Activated CD4-positive, alpha-beta memory T cell treated with anti-CD3 and anti-CD28 coated beads for 36 hours (primary cell): ENCODE data around the gene AATF. TPM values are rescaled to one million over a fixed set of nuclear protein-coding genes. Genes with fewer than 3 reads are reported as not detected.

Source experiments
- CTCF ChIA-PET: fragments of 350-600 bp; sonication (Branson Sonifier 250); formaldehyde crosslinking; loops from one replicate; lab custom pipeline; 2021; ENCODE audit warnings: antibody characterized with exemption, inconsistent platforms; lab: Charles Lee
- POLR2A ChIA-PET: fragments of 350-600 bp; sonication (Branson Sonifier 250); formaldehyde crosslinking; loops from one replicate; lab custom pipeline; 2021; ENCODE audit warnings: antibody characterized with exemption; lab: Charles Lee
- DNase-seq: peaks from one replicate; pipeline ENCODE4 v3.0.0-alpha.2; 2020
- H3K27ac Mint-ChIP-seq: one replicate; pipeline ENCODE4 v1.8.0; 2021; ENCODE audit warnings: mixed read lengths
- H3K27me3 Mint-ChIP-seq: one replicate; pipeline ENCODE4 v1.8.0; 2021; ENCODE audit warnings: mixed read lengths
- H3K36me3 Mint-ChIP-seq: one replicate; pipeline ENCODE4 v1.8.0; 2021; ENCODE audit warnings: mixed read lengths
- H3K4me1 Mint-ChIP-seq: one replicate; pipeline ENCODE4 v1.8.0; 2021; ENCODE audit warnings: low read depth, mixed read lengths
- H3K4me3 Mint-ChIP-seq: one replicate; pipeline ENCODE4 v1.8.0; 2021; ENCODE audit warnings: mild to moderate bottlenecking, mixed read lengths
- H3K9me3 Mint-ChIP-seq: one replicate; pipeline ENCODE4 v1.8.0; 2021; ENCODE audit warnings: mixed read lengths
- intact Hi-C: fragments of 100-400 bp; cut with micrococcal nuclease; formaldehyde crosslinking; loops from one replicate; pipeline ENCODE4 v1.15.1; 2023
- total RNA-seq, 2 experiments: library from RNA; stranded (reverse); gene quantifications; one replicate each; pipeline ENCODE4 v1.2.3, GENCODE V29; 2021

The AATF gene
- total RNA-seq, 2 experiments from 2014 or later: 85.6 to 89.1 TPM

GRCh38 chr17:36944553-36944952 lies 4.2 kb upstream of the AATF start:
- peaks cover 7% of the 10 kb centered on the region for H3K36me3 Mint-ChIP-seq
- DNase-seq: no peak
- CTCF ChIA-PET: interaction anchor here (1.3 to 1.4 kb wide), 2 partner anchors 103 to 318 kb away, joined by 3 to 5 read pairs; no protein-coding TSS in a partner anchor
- H3K4me3 Mint-ChIP-seq: no peak overlapping the region
- POLR2A ChIA-PET: no interaction called here
- peaks cover 31% of the 10 kb centered on the region for H3K4me1 Mint-ChIP-seq
- H3K9me3 Mint-ChIP-seq: no peaks in the 10 kb centered on the region
- no peak overlapping the region for H3K27ac Mint-ChIP-seq
- intact Hi-C loops: loop anchor here (10.0 kb wide), 1 partner anchor 800 kb away; the partner anchor contains the start of gene HNF1B
- H3K27me3 Mint-ChIP-seq: peaks cover 60% of the 10 kb centered on the region

- no peak for DNase-seq
- Mint-ChIP-seq H3K9me3 (no peaks in the 10 kb centered on the region), H3K27me3 (peaks cover 55% of the 10 kb centered on the region), H3K27ac (no peak overlapping the region), H3K36me3 (peaks cover 11% of the 10 kb centered on the region), H3K4me3 (no peak overlapping the region), H3K4me1 (peaks cover 32% of the 10 kb centered on the region)
- POLR2A ChIA-PET: no interaction called here
- intact Hi-C loops: loop anchor here (5.0 to 10.0 kb wide), 5 partner anchors 82 to 800 kb away; partner anchors contain the start of gene HNF1B
- CTCF ChIA-PET: interaction anchor here (1.3 to 1.7 kb wide), 3 partner anchors 103 to 319 kb away, joined by 3 to 5 read pairs (median 5); no protein-coding TSS in a partner anchor
These were observed 3.6 kb upstream of the AATF start for GRCh38 chr17:36945140-36945539.

GRCh38 chr17:36945959-36946725 lies 2.6 kb upstream of the AATF start:
- H3K9me3 Mint-ChIP-seq: no peaks in the 10 kb centered on the region
- H3K27ac Mint-ChIP-seq: no peak overlapping the region
- peaks cover 16% of the 10 kb centered on the region for H3K36me3 Mint-ChIP-seq
- H3K27me3 Mint-ChIP-seq: peaks cover 45% of the 10 kb centered on the region
- no peak for DNase-seq
- POLR2A ChIA-PET: no interaction called here
- H3K4me3 Mint-ChIP-seq: no peak overlapping the region
- intact Hi-C loops: loop anchor here (5.0 to 10.0 kb wide), 5 partner anchors 81 to 799 kb away; partner anchors contain the start of gene HNF1B
- peaks cover 39% of the 10 kb centered on the region for H3K4me1 Mint-ChIP-seq
- CTCF ChIA-PET: interaction anchor here (0.7 to 1.7 kb wide), 5 partner anchors 8 to 344 kb away, joined by 3 to 5 read pairs (median 3); partner anchors contain the start of gene MRM1

DNA sequence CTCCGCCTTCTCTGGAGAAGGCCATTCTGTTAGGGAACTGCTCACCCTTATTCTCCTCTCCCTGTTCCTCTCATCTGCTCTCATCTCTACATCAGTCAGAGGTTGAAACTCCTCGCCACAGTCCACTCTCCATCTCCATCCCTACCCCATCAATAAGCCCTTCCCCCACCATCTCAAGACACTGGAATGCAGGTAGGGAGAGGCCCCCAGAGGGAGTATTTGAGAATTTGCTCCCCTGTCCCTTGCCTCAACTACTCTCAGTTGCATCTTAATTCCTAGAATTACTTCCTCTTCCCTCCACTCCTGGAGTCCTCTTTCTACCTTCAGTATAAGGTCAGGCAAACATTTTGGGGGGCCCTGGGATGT lies 2.0 kb upstream of the AATF start:
- H3K27me3 Mint-ChIP-seq: peaks cover 39% of the 10 kb centered on the region
- H3K4me1 Mint-ChIP-seq: peaks cover 36% of the 10 kb centered on the region
- ChIA-PET POLR2A (no interaction called here), CTCF (interaction anchor here (0.9 to 1.7 kb wide), 3 partner anchors 101 to 345 kb away, joined by 3 to 5 read pairs (median 3); partner anchors contain the start of gene MRM1)
- peaks cover 17% of the 10 kb centered on the region for H3K36me3 Mint-ChIP-seq
- no peak overlapping the region for H3K4me3 Mint-ChIP-seq
- H3K9me3 Mint-ChIP-seq: no peaks in the 10 kb centered on the region
- H3K27ac Mint-ChIP-seq: no peak overlapping the region
- no peak for DNase-seq
- intact Hi-C loops: loop anchor here (5.0 to 10.0 kb wide), 5 partner anchors 81 to 798 kb away; partner anchors contain the start of gene HNF1B

- Mint-ChIP-seq H3K27me3 (peaks cover 37% of the 10 kb centered on the region), H3K4me3 (peak overlapping the region; percentile 94), H3K36me3 (peaks cover 31% of the 10 kb centered on the region), H3K27ac (peak overlapping the region; percentile 89), H3K4me1 (peaks cover 48% of the 10 kb centered on the region), H3K9me3 (no peaks in the 10 kb centered on the region)
- intact Hi-C loops: loop anchor here (5.0 to 10.0 kb wide), 5 partner anchors 79 to 797 kb away; partner anchors contain the start of gene HNF1B
- ChIA-PET CTCF (interaction anchor here (0.7 to 2.1 kb wide), 4 partner anchors 14 to 345 kb away, joined by 3 to 7 read pairs (median 4); no protein-coding TSS in a partner anchor), POLR2A (interaction anchor here (0.5 to 2.1 kb wide), 6 partner anchors 9 to 339 kb away, joined by 3 to 9 read pairs (median 4); partner anchors contain the start of gene LHX1)
- no peak for DNase-seq
These were observed 635 bp upstream of the AATF start for GRCh38 chr17:36947922-36948716.

DNA sequence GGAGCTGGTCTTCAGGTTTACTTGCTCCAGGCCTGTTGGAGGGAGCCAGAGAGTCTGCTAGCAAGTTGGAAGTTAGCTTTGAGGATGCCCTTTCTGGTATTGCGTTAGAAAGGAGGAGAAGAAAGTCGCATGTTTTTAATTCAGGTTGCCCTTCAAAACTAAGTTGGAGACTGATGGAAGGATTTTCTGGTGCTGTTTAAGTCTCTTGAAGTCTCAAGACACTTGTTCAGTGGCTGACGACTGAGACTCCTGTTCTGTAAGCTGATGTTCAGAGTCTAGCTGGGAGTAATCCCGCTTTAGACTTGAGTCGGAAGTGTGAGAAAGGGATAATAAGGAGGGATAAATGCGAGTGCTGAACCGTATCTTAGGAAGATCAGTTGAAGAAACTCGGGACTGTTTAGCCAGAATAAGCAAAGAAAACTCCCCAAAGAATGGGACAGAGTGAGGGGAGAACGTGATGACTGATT lies 740 bp downstream of the AATF start:
- ChIA-PET CTCF (interaction anchor here (0.8 to 2.1 kb wide), 6 partner anchors 10 to 424 kb away, joined by 3 to 7 read pairs (median 3); no protein-coding TSS in a partner anchor), POLR2A (interaction anchor here (1.1 to 2.1 kb wide), 4 partner anchors 12 to 30 kb away, joined by 3 to 9 read pairs (median 4); partner anchors contain the start of gene LHX1)
- peaks cover 45% of the 10 kb centered on the region for H3K4me1 Mint-ChIP-seq
- H3K27me3 Mint-ChIP-seq: peaks cover 27% of the 10 kb centered on the region
- no peaks in the 10 kb centered on the region for H3K9me3 Mint-ChIP-seq
- H3K4me3 Mint-ChIP-seq: peak overlapping the region; percentile 94
- DNase-seq: no peak
- intact Hi-C loops: loop anchor here (5.0 to 10.0 kb wide), 5 partner anchors 78 to 795 kb away; partner anchors contain the start of gene HNF1B
- peaks cover 43% of the 10 kb centered on the region for H3K36me3 Mint-ChIP-seq
- peak overlapping the region; percentile 72 for H3K27ac Mint-ChIP-seq

DNA sequence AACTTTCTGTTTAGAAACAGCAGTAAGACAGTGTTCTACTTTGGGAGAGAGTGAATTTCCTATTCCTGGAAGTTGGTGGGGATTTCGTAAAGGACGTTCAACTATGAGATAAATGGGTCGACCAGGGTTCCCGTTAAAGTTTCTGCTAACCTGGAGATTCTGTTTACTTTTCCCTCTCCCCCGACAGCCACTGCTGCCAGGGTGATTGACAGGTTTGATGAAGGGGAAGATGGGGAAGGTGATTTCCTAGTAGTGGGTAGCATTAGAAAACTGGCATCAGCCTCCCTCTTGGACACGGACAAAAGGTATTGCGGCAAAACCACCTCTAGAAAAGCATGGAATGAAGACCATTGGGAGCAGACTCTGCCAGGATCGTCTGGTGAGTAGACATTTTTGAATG lies 1.3 kb downstream of the AATF start:
- Mint-ChIP-seq H3K27me3 (peaks cover 21% of the 10 kb centered on the region), H3K27ac (no peak overlapping the region), H3K36me3 (peaks cover 46% of the 10 kb centered on the region), H3K4me1 (peaks cover 45% of the 10 kb centered on the region), H3K4me3 (peak overlapping the region; percentile 94), H3K9me3 (no peaks in the 10 kb centered on the region)
- POLR2A ChIA-PET: interaction anchor here (1.3 to 2.1 kb wide), 2 partner anchors 29 to 31 kb away, joined by 3 to 9 read pairs; no protein-coding TSS in a partner anchor
- CTCF ChIA-PET: interaction anchor here (1.2 to 2.1 kb wide), 3 partner anchors 18 to 347 kb away, joined by 3 to 7 read pairs (median 4); no protein-coding TSS in a partner anchor
- intact Hi-C loops: no loop called here
- DNase-seq: no peak

- Mint-ChIP-seq H3K4me1 (peaks cover 45% of the 10 kb centered on the region), H3K4me3 (peak overlapping the region; percentile 6), H3K27ac (no peak overlapping the region), H3K27me3 (peaks cover 13% of the 10 kb centered on the region), H3K9me3 (no peaks in the 10 kb centered on the region), H3K36me3 (peaks cover 50% of the 10 kb centered on the region)
- ChIA-PET POLR2A (no interaction called here), CTCF (interaction anchor here (0.7 kb wide), 1 partner anchor 10 kb away, joined by 3 read pairs; no protein-coding TSS in a partner anchor)
- intact Hi-C loops: no loop called here
- DNase-seq: no peak
These were observed 2.5 kb downstream of the AATF start for GRCh38 chr17:36951084-36951789.

DNA sequence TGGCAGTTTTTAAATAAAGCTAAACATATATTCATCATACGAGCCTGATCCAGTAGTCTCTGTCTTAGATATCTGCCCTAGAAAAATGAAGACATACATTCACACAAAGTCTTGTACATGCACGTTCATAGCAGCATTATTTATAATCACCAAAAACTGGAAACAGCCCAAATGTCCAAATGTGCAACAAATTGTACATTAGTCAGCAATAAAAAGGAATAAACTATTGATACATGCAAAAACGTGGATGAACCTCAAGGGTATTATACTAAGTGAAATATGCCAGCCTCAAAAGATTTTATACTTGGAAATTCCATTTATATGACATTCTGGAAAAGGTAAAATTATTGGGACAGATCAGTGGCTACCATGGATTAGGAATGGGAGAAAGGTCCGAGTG lies 22.8 kb downstream of the AATF start:
- POLR2A ChIA-PET: no interaction called here

DNA sequence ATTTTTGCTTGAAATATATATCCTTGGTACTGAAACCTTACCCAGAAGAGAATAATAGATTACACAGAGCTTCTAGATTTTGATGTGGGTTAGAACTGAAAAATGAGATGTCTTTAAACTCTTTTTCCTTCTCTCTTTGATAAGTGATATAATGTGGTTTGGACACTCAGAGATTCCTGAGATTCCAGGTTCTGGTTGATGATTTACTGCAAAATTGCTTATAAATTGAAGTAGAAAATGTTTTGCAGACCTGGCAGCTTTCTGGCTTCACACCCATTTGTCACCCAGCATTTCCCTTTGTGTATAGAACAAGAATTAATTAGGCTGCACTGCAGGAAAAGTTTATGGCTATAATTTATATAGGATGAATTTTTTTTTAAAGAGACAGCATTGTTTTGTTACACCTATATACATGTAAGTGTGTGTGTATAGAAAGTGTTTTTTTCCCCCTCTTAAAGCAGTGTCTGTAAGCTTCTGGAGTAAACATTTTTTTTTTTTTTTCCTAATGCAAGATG lies 23.5 kb downstream of the AATF start:
- Mint-ChIP-seq H3K36me3 (peaks cover 22% of the 10 kb centered on the region), H3K9me3 (no peaks in the 10 kb centered on the region), H3K4me3 (no peak overlapping the region), H3K27ac (no peak overlapping the region), H3K27me3 (no peaks in the 10 kb centered on the region), H3K4me1 (peaks cover 49% of the 10 kb centered on the region)
- intact Hi-C loops: no loop called here
- no peak for DNase-seq
- ChIA-PET POLR2A (interaction anchor here (0.8 kb wide), 1 partner anchor 11 kb away, joined by 9 read pairs; no protein-coding TSS in a partner anchor), CTCF (interaction anchor here (1.0 kb wide), 1 partner anchor 75 kb away, joined by 3 read pairs; no protein-coding TSS in a partner anchor)

More for the DNA sequence above, 22.8 kb downstream of the AATF start:
- intact Hi-C loops: no loop called here
- Mint-ChIP-seq H3K27me3 (no peaks in the 10 kb centered on the region), H3K36me3 (peaks cover 25% of the 10 kb centered on the region), H3K27ac (no peak overlapping the region), H3K9me3 (no peaks in the 10 kb centered on the region), H3K4me1 (peaks cover 48% of the 10 kb centered on the region), H3K4me3 (no peak overlapping the region)
- CTCF ChIA-PET: interaction anchor here (1.0 kb wide), 1 partner anchor 76 kb away, joined by 3 read pairs; no protein-coding TSS in a partner anchor
- DNase-seq: no peak
